ENCODE data around the gene SAFB.

DNA sequence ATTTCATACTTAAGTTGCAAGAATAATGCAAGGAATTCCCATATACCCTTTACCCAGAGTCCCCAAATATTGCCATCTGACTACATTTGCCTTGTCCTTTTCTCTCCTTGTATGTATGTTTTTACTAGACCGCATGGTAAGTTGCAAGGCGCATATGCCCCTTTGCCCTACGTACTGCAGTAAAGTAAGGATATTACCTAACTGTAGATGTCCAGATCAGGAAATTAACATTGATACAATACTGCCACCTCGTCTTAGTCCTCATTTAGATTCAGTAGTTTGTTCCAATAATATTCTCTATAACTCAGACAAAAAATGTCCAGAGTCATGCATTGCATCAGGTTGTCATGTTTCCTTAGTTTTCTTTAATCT lies 9.3 kb downstream of the SAFB start:
- TF ChIP-seq, protein P1, sequence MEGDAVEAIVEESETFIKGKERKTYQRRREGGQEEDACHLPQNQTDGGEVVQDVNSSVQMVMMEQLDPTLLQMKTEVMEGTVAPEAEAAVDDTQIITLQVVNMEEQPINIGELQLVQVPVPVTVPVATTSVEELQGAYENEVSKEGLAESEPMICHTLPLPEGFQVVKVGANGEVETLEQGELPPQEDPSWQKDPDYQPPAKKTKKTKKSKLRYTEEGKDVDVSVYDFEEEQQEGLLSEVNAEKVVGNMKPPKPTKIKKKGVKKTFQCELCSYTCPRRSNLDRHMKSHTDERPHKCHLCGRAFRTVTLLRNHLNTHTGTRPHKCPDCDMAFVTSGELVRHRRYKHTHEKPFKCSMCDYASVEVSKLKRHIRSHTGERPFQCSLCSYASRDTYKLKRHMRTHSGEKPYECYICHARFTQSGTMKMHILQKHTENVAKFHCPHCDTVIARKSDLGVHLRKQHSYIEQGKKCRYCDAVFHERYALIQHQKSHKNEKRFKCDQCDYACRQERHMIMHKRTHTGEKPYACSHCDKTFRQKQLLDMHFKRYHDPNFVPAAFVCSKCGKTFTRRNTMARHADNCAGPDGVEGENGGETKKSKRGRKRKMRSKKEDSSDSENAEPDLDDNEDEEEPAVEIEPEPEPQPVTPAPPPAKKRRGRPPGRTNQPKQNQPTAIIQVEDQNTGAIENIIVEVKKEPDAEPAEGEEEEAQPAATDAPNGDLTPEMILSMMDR (IDR thresholded peaks at IDR 0.05 in 2 of 3, conservative IDR thresholded peaks at IDR 0.05 in 1 of 3; ENCODE audit: borderline replicate concordance in 1 of 3, insufficient read depth in 1 of 3, low read depth in 2 of 3, low read length in 2 of 3) = no peak
- TF ChIP-seq POLR2A (IDR thresholded peaks at IDR 0.05; ENCODE audit: borderline replicate concordance, extremely low read depth, insufficient read depth, insufficient read length) = no peak
- TF ChIP-seq EZH2phosphoT487 (IDR thresholded peaks at IDR 0.05; ENCODE audit: borderline replicate concordance) = no peak
- TF ChIP-seq POLR2AphosphoS5 (IDR thresholded peaks at IDR 0.05; ENCODE audit: low read depth, low read length) = no peak
- TF ChIP-seq EZH2 (IDR thresholded peaks at IDR 0.05) = no peak
- TF ChIP-seq CEBPB (IDR thresholded peaks at IDR 0.05; ENCODE audit: low read depth) = no peak
- no peak for TF ChIP-seq CBX3 (IDR thresholded peaks at IDR 0.05; ENCODE audit: low read depth)
- TF ChIP-seq, protein P2, sequence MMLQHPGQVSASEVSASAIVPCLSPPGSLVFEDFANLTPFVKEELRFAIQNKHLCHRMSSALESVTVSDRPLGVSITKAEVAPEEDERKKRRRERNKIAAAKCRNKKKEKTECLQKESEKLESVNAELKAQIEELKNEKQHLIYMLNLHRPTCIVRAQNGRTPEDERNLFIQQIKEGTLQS (IDR thresholded peaks at IDR 0.05) = no peak
- TF ChIP-seq, protein P3, sequence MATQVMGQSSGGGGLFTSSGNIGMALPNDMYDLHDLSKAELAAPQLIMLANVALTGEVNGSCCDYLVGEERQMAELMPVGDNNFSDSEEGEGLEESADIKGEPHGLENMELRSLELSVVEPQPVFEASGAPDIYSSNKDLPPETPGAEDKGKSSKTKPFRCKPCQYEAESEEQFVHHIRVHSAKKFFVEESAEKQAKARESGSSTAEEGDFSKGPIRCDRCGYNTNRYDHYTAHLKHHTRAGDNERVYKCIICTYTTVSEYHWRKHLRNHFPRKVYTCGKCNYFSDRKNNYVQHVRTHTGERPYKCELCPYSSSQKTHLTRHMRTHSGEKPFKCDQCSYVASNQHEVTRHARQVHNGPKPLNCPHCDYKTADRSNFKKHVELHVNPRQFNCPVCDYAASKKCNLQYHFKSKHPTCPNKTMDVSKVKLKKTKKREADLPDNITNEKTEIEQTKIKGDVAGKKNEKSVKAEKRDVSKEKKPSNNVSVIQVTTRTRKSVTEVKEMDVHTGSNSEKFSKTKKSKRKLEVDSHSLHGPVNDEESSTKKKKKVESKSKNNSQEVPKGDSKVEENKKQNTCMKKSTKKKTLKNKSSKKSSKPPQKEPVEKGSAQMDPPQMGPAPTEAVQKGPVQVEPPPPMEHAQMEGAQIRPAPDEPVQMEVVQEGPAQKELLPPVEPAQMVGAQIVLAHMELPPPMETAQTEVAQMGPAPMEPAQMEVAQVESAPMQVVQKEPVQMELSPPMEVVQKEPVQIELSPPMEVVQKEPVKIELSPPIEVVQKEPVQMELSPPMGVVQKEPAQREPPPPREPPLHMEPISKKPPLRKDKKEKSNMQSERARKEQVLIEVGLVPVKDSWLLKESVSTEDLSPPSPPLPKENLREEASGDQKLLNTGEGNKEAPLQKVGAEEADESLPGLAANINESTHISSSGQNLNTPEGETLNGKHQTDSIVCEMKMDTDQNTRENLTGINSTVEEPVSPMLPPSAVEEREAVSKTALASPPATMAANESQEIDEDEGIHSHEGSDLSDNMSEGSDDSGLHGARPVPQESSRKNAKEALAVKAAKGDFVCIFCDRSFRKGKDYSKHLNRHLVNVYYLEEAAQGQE (IDR thresholded peaks at IDR 0.05; ENCODE audit: low read depth) = no peak
- no peak for TF ChIP-seq JUND (IDR thresholded peaks at IDR 0.05)
- no peak for TF ChIP-seq ZFX (IDR thresholded peaks at IDR 0.05)
- no peak for TF ChIP-seq FOSL1 (IDR thresholded peaks at IDR 0.05; ENCODE audit: low read depth)
